Erythroblast (primary cell): ENCODE measurements around the gene YIPF4.

ENCODE experiments used
- GATA1 ChIP-seq: IDR thresholded peaks from 2 replicates; pipeline ENCODE4 v1.6.1; 2011; ENCODE audit warnings: low read depth, mild to moderate bottlenecking, control low read depth, low read length, moderate library complexity
- POLR2A ChIP-seq: IDR thresholded peaks from 2 replicates; pipeline ENCODE4 v1.6.1; 2011; ENCODE audit warnings: mild to moderate bottlenecking, low read length

DNA sequence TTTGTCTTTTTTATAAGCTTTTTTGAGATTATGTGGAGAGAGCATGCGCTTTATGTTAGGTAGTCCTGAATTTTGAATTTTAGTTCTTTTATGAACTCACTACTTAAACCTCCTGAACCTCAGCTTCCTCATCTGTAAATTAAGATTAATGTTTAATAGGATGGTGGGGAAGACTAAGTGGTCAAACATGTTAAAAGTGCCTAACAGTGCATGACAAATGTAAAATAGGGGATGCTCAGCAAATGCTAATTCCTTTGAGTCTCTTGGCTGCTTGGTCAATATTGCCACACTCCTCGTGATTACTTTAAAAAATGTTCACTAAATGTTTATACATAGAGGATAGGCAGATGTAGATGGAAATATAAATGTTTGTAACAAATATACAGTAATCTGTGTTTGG, 85.9 kb downstream of the YIPF4 start:
- no peak for TF ChIP-seq POLR2A
- no peak for TF ChIP-seq GATA1
